ENCODE measurements around the gene RIPOR1. TPM values are rescaled to one million over a fixed set of nuclear protein-coding genes. Genes with fewer than 3 reads are reported as not detected.
A peak's percentile ranks its signal among the peaks of the same experiment; 100 is the strongest.

Gene RIPOR1
- total RNA-seq, 2 donors from 2014 or later = 43.9 to 66.9 TPM

- Histone ChIP-seq H3K36me3 (peaks cover 24% of the 10 kb centered on the region), H3K4me1 (peaks cover 0 to 46% of the 10 kb centered on the region in 2 donors), H3K27ac (no peak overlapping the region), H3K9me3 (no peaks in the 10 kb centered on the region), H3K27me3 (no peaks in the 10 kb centered on the region), H3K4me3 (no peak overlapping the region)
- no peak for DNase-seq (ENCODE audit: low spot score)
- no peak for TF ChIP-seq CTCF (IDR thresholded peaks at IDR 0.05)
Observed at GRCh38 chr16:67551091-67551490, 22.5 kb downstream of the RIPOR1 start.

DNA sequence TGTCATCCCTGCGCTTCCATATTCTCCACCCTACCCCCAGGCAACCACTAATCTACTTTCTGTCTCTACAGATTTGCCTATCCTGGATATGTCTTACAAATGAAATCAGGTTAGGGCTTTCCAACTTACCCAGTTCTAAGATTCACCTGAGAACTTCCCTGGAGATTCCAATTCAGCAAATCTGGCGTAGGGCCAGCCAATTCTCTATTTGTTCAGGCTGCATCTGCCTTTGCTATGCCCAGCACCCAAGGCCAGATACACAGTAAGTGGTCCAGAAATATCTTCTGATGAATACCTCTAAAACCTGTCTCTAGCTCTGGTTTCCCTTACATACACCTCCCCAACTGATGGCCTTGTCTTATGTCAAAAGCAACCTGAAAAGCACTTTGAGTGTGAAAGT, 23.3 kb downstream of the RIPOR1 start:
- H3K9me3 ChIP-seq = no peaks in the 10 kb centered on the region
- H3K36me3 ChIP-seq = peaks cover 15% of the 10 kb centered on the region
- H3K27ac ChIP-seq = peak overlapping the region; percentile 61 to 62
- no peak for TF ChIP-seq CTCF (IDR thresholded peaks at IDR 0.05)
- H3K27me3 ChIP-seq = no peaks in the 10 kb centered on the region
- H3K4me3 ChIP-seq = no peak overlapping the region
- peaks cover 0 to 38% of the 10 kb centered on the region in 2 donors for H3K4me1 ChIP-seq
- DNase-seq (ENCODE audit: low spot score) = no peak

DNA sequence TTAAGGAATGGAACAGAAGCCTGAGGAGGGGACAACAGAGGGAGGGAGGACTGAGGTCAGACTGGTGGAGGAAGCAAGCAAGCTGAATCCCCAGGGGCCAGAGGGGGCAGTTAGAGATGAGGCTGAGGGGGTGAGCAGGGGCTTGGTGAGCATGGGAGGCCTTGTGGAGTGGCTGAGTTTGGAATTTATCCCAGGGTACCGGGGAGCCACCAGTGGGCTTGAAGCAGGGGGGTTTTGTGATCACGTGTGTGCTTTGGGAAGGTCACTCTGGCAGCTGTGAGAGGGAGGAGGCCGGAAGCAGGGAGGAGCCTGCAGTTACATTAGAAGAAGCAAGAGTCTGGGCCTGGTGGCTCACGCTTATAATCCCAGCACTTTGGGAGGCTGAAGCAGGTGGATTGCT, 23.8 kb downstream of the RIPOR1 start:
- peaks cover 0 to 33% of the 10 kb centered on the region in 2 donors for H3K4me1 ChIP-seq
- peak overlapping the region; percentile 61 to 62 for H3K27ac ChIP-seq
- H3K27me3 ChIP-seq = no peaks in the 10 kb centered on the region
- H3K9me3 ChIP-seq = no peaks in the 10 kb centered on the region
- H3K4me3 ChIP-seq = no peak overlapping the region
- DNase-seq (ENCODE audit: low spot score) = no peak
- no peak for TF ChIP-seq CTCF (IDR thresholded peaks at IDR 0.05)
- peaks cover 12% of the 10 kb centered on the region for H3K36me3 ChIP-seq

GRCh38 chr16:67555795-67556212, 27.2 kb downstream of the RIPOR1 start:
- DNase-seq (ENCODE audit: low spot score) = no peak
- H3K36me3 ChIP-seq = no peaks in the 10 kb centered on the region
- H3K4me3 ChIP-seq = no peak overlapping the region
- no peak for TF ChIP-seq CTCF (IDR thresholded peaks at IDR 0.05)
- H3K4me1 ChIP-seq = peaks cover 0 to 19% of the 10 kb centered on the region in 2 donors
- no peak overlapping the region for H3K27ac ChIP-seq
- H3K27me3 ChIP-seq = no peaks in the 10 kb centered on the region
- H3K9me3 ChIP-seq = no peaks in the 10 kb centered on the region

- no peak for TF ChIP-seq CTCF (IDR thresholded peaks at IDR 0.05)
- DNase-seq (ENCODE audit: low spot score) = no peak
- Histone ChIP-seq H3K4me1 (peaks cover 0 to 12% of the 10 kb centered on the region in 2 donors), H3K4me3 (no peak overlapping the region), H3K9me3 (no peaks in the 10 kb centered on the region), H3K36me3 (no peaks in the 10 kb centered on the region), H3K27ac (no peak overlapping the region), H3K27me3 (no peaks in the 10 kb centered on the region)
Observed at GRCh38 chr16:67558859-67559258, 30.2 kb downstream of the RIPOR1 start.

DNA sequence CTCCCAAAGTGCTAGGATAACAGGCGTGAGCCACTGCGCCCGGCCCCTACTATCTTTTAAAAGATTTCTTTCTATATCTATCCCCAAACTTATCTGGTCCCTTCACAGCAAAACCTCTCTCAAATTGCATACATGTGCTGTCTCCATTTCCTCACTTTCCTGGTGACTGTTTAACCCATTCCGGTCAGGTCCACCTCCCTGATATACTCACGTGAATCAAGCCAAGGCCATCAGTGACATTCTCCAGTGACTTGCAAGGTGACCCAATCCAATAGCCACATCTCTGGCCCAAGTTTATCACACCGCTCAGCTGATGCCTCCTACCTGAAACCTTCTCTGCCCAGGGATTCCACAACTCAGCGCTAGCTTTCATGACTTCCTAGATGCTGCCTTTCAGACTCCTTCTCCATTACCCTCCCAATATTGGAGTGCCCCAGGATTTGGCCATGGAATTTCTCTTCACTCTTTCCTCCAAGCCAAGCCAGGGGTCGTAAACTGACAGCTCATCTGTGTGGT, 32.3 kb downstream of the RIPOR1 start:
- H3K27me3 ChIP-seq = no peaks in the 10 kb centered on the region
- H3K27ac ChIP-seq = peak overlapping the region in 1 of 2 donors; percentile 99
- H3K4me1 ChIP-seq = peaks cover 0 to 24% of the 10 kb centered on the region in 2 donors
- no peak for TF ChIP-seq CTCF (IDR thresholded peaks at IDR 0.05)
- H3K4me3 ChIP-seq = no peak overlapping the region
- H3K36me3 ChIP-seq = no peaks in the 10 kb centered on the region
- no peak for DNase-seq (ENCODE audit: low spot score)
- H3K9me3 ChIP-seq = no peaks in the 10 kb centered on the region
